ENCODE results near the gene RPTN.

RPTN gene

DNA sequence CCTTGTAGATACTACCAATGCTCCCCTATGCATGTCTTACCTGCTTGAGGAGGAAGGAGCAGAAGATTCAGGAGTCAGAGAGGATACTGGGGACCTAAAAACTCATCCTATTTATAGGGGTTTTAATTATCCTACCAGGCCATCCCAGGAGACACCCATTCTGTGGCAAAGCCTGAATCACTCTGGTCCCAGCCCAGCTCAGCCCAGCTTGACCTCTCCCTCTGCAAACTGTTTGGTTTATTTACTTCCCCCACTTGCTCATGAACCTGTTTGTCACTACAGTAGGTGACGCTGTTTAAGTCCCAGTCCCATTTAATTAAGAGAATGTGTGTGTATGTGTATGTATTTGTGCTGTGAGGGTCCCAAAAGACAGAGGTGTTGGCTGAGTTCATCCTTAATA, at the start of gene RPTN:
TSS of gene RPTN (minus strand) at position 85 of the 400 bp plus-strand sequence. CDS start 1,339 bp downstream, outside the sequence.
- H3F3A ChIP-seq (ENCODE audit: low read depth), result no peaks in the 10 kb centered on the region
- H3K36me3 ChIP-seq (ENCODE audit: insufficient read depth, low read length), result no peaks in the 10 kb centered on the region
- H3K27me3 ChIP-seq (ENCODE audit: insufficient read depth, low read length, poor library complexity, severe bottlenecking), result no peaks in the 10 kb centered on the region
- no peak within 1 kb of the TSS for H3K4me3 ChIP-seq (ENCODE audit: low read length, poor library complexity, severe bottlenecking)
- peaks cover 19% of the 10 kb centered on the region for H3K4me1 ChIP-seq (ENCODE audit: insufficient read depth, low read length, poor library complexity, severe bottlenecking)
- H3K9ac ChIP-seq (ENCODE audit: low read depth, low read length, poor library complexity, severe bottlenecking), result no peak within 1 kb of the TSS
- no peaks in the 10 kb centered on the region for H4K20me1 ChIP-seq (ENCODE audit: insufficient read depth, low read length, poor library complexity, severe bottlenecking)
- no peaks in the 10 kb centered on the region for H3K9me3 ChIP-seq (ENCODE audit: insufficient read depth, low read depth, low read length)
- H2AFZ ChIP-seq (ENCODE audit: low read length), result no peak within 1 kb of the TSS
- H3K4me2 ChIP-seq (ENCODE audit: low read depth, low read length, poor library complexity, severe bottlenecking), result peak within 1 kb of the TSS; percentile 12
- no peaks in the 10 kb centered on the region for H3K79me2 ChIP-seq (ENCODE audit: insufficient read depth, low read length)
- TF ChIP-seq, protein P1, sequence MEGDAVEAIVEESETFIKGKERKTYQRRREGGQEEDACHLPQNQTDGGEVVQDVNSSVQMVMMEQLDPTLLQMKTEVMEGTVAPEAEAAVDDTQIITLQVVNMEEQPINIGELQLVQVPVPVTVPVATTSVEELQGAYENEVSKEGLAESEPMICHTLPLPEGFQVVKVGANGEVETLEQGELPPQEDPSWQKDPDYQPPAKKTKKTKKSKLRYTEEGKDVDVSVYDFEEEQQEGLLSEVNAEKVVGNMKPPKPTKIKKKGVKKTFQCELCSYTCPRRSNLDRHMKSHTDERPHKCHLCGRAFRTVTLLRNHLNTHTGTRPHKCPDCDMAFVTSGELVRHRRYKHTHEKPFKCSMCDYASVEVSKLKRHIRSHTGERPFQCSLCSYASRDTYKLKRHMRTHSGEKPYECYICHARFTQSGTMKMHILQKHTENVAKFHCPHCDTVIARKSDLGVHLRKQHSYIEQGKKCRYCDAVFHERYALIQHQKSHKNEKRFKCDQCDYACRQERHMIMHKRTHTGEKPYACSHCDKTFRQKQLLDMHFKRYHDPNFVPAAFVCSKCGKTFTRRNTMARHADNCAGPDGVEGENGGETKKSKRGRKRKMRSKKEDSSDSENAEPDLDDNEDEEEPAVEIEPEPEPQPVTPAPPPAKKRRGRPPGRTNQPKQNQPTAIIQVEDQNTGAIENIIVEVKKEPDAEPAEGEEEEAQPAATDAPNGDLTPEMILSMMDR (conservative IDR thresholded peaks at IDR 0.05; ENCODE audit: low read length), result no peak
- TF ChIP-seq EZH2phosphoT487 (IDR thresholded peaks at IDR 0.05; ENCODE audit: borderline replicate concordance), result no peak
- H3K9me2 ChIP-seq (replicated peaks; ENCODE audit: low read depth, low read length), result no peaks in the 10 kb centered on the region

- H3K9me2 ChIP-seq (replicated peaks; ENCODE audit: low read depth, low read length), result no peaks in the 10 kb centered on the region
- TF ChIP-seq, protein P1 (conservative IDR thresholded peaks at IDR 0.05; ENCODE audit: low read length), result no peak
- no peak for TF ChIP-seq EZH2phosphoT487 (IDR thresholded peaks at IDR 0.05; ENCODE audit: borderline replicate concordance)
- no peaks in the 10 kb centered on the region for H3K27me3 ChIP-seq (ENCODE audit: insufficient read depth, low read length, poor library complexity, severe bottlenecking)
- H3K79me2 ChIP-seq (ENCODE audit: insufficient read depth, low read length), result no peaks in the 10 kb centered on the region
- no peaks in the 10 kb centered on the region for H3K36me3 ChIP-seq (ENCODE audit: insufficient read depth, low read length)
- H3K4me1 ChIP-seq (ENCODE audit: insufficient read depth, low read length, poor library complexity, severe bottlenecking), result no peaks in the 10 kb centered on the region
- H3F3A ChIP-seq (ENCODE audit: low read depth), result no peaks in the 10 kb centered on the region
- no peak overlapping the region for H3K9ac ChIP-seq (ENCODE audit: low read depth, low read length, poor library complexity, severe bottlenecking)
- H3K4me2 ChIP-seq (ENCODE audit: low read depth, low read length, poor library complexity, severe bottlenecking), result no peak overlapping the region
- no peak overlapping the region for H2AFZ ChIP-seq (ENCODE audit: low read length)
- no peak overlapping the region for H3K4me3 ChIP-seq (ENCODE audit: low read length, poor library complexity, severe bottlenecking)
- no peaks in the 10 kb centered on the region for H3K9me3 ChIP-seq (ENCODE audit: insufficient read depth, low read depth, low read length)
- no peaks in the 10 kb centered on the region for H4K20me1 ChIP-seq (ENCODE audit: insufficient read depth, low read length, poor library complexity, severe bottlenecking)
Measured at GRCh38 chr1:152198982-152199381, 40.0 kb upstream of the RPTN start.

- Histone ChIP-seq H3F3A (ENCODE audit: low read depth) (no peaks in the 10 kb centered on the region), H3K9me2 (replicated peaks; ENCODE audit: low read depth, low read length) (no peaks in the 10 kb centered on the region), H3K4me2 (ENCODE audit: low read depth, low read length, poor library complexity, severe bottlenecking) (no peak overlapping the region), H2AFZ (ENCODE audit: low read length) (no peak overlapping the region), H3K4me1 (ENCODE audit: insufficient read depth, low read length, poor library complexity, severe bottlenecking) (no peaks in the 10 kb centered on the region), H3K36me3 (ENCODE audit: insufficient read depth, low read length) (no peaks in the 10 kb centered on the region), H3K79me2 (ENCODE audit: insufficient read depth, low read length) (no peaks in the 10 kb centered on the region), H3K9me3 (ENCODE audit: insufficient read depth, low read depth, low read length) (no peaks in the 10 kb centered on the region), H3K27me3 (ENCODE audit: insufficient read depth, low read length, poor library complexity, severe bottlenecking) (no peaks in the 10 kb centered on the region), H3K9ac (ENCODE audit: low read depth, low read length, poor library complexity, severe bottlenecking) (no peak overlapping the region), H4K20me1 (ENCODE audit: insufficient read depth, low read length, poor library complexity, severe bottlenecking) (no peaks in the 10 kb centered on the region), H3K4me3 (ENCODE audit: low read length, poor library complexity, severe bottlenecking) (no peak overlapping the region)
- no peak for TF ChIP-seq EZH2phosphoT487 (IDR thresholded peaks at IDR 0.05; ENCODE audit: borderline replicate concordance)
- TF ChIP-seq, protein P1 (conservative IDR thresholded peaks at IDR 0.05; ENCODE audit: low read length), result no peak
Measured at GRCh38 chr1:152197361-152197941, 38.4 kb upstream of the RPTN start.
